GM21737 (cell line): Measurements from ENCODE around the gene SCLY.
A peak's percentile ranks its signal among the peaks of the same experiment; 100 is the strongest.

Source experiments
- ATAC-seq: cut with Tn5 transposase; IDR thresholded peaks from one replicate; pipeline ENCODE4 v1.9.1; 2021; ENCODE audit warnings: mild to moderate bottlenecking, moderate library complexity; ENCODE audit not compliant: unreplicated experiment

The SCLY gene

DNA sequence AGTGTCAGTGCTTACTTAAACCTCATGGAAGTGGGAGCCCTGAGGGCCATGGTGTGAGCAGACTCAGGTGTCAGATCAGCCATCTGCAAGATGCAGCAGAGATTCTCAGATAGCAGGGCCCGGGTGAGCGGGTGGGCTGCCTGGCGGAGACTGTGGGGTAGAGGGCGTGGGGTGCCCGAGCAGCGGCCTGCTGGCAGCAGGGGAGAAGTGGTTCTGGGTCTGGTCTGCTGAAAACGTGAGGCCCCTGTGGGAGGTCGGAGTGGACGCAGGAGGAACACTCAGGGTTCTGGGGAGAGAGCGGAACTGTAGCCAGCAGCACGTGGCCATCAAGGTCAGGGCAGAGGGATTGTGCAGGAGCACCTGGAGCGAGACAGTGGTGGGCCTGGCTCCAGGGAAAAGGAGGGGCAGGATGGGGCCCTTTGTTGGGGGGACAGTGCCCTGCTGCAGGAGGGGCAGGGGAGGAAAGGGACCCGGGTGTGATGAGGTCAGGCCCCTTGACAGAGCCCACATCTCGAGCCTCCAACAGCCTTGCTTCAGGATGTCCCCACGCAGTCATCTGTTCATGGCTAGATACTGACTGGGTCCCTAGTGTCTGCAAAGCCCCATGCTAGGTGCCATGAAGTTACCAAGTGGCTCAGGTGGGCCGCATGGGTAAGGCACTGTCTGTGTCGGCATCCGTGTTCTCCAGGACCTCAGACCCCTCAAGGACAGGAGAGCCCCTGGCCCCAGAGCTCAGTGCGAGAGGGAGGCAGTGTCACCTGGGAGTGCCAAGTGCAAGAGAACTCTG lies 36.6 kb downstream of the SCLY start:
- no peak for ATAC-seq

DNA sequence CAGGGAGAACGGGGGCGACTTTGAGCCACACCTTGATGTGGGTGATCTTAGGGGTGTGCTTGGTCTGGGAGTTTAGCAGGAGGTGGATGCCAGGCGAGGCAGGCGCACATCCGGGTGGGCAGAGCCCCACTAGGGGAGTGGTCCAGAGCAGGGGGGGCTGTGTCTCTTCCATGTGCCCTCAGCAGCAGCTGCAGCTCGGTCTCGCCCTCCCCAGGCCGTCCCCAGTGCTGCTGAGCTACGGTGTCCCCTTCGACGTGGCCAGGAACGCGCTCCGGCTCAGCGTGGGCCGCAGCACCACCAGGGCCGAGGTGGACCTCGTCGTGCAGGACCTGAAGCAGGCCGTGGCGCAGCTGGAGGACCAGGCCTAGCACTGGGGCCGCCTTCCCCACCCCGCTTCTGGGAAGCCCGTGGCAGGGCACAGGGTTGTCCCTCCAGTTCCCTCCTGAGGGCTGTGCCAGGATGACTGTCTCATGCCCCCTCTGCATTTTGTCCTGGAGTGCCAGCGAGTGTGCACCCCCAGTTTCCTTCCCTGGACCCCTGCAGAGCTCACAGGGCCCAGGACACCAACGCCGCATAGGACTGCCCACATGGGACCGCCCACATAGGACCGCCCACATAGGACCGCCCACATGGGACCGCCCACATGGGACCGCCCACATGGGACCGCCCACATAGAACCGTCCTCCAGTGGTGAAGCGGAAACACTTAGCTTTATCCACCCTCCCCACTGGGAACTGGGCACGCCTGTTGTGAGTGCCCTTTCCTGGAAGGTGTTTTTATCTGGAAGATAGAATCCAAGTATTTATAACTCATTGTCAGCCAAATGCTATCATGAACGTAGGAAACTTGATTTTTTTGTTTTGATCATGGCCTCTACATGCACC lies 37.4 kb downstream of the SCLY start:
- ATAC-seq = peak; percentile 78

DNA sequence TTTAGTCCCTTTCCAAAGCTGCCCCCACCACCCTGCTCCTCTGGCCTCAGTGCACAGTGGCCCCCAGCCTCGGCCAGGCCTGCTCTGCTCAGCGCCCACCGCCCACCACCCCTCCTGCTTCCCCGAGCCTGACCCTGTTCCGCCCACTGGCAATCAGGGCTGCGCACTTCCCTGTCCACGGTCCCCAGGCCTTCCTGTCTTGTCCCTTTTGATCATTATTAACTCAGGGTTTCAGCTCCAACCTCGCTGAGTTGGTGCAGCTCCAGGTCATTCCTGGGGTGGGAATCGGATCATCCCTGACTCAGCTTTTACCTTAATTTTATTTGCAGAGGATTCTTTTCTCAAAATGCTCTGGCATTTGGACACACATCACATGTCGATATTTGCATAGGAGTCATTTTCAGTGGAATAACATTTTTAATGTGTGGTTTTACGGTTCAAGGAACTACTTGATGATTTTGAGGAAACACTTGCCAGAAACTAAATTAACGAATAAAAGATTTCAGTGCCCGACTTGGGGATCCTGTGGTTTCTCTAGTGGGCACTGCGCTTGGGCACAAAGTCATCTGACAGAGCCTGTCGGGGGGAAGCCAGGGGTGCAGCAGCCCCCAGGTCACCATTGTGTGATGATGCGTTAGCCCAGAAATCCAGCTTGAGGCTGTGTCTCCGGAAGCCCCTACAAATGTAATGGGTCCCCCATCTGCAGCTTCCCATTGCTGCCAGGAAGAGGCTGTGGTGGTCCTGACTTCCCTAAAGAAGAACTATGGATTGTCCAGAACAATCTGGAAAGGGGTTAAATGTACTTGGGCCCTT lies 38.3 kb downstream of the SCLY start:
- ATAC-seq = peak; percentile 15

DNA sequence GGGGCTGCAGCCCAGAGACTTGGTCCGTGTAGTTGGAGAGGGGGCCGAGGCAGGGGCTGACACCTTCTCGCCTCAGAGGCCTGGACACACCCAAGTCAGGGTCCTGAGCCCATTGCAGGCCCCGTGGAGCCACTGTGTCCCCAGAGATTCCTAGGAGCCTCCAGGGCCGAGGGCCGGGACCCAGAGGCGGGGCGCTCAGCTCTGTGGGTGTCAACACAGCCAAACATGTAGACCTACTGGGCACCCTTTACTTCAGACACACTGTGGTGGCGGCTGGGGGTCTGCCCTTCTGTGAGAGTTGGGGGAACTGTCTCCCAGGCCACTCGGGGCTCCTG lies 38.9 kb downstream of the SCLY start:
- no peak for ATAC-seq

DNA sequence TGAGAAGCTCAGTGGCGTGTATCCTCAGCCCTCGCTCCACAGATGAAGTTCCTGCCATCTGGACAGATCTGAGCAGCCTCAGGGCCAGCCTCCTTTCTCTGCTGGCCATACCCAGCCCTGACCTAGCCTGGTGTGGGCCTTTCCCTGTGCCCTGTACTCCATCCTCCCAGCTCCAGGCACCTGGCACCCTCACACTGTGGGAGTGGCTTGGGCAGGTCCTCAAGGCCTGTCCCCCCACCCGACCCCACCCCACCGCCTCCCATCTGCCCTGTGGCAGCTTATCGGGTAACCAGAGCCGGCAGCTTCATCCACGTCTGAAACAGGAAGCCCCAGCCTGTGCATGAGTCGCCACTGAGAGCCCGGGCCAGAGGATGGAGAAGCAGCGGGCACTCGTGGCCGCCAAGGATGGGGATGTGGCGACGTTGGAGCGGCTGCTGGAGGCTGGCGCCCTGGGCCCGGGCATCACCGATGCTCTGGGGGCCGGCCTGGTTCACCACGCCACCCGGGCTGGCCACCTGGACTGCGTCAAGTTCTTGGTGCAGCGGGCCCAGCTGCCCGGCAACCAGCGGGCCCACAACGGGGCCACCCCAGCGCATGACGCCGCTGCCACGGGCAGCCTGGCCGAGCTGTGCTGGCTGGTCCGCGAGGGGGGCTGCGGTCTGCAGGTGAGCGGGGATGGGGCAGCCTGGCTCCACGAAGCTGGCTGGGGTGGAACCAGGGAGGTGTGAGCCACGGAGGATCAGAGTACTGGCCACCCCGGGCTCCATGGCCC lies 39.4 kb downstream of the SCLY start, which contains the start of gene ESPNL:
ESPNL (plus strand) TSS at position 292 of the 772 bp plus-strand sequence; CDS start at position 372, 80 bp downstream.
- no peak for ATAC-seq

DNA sequence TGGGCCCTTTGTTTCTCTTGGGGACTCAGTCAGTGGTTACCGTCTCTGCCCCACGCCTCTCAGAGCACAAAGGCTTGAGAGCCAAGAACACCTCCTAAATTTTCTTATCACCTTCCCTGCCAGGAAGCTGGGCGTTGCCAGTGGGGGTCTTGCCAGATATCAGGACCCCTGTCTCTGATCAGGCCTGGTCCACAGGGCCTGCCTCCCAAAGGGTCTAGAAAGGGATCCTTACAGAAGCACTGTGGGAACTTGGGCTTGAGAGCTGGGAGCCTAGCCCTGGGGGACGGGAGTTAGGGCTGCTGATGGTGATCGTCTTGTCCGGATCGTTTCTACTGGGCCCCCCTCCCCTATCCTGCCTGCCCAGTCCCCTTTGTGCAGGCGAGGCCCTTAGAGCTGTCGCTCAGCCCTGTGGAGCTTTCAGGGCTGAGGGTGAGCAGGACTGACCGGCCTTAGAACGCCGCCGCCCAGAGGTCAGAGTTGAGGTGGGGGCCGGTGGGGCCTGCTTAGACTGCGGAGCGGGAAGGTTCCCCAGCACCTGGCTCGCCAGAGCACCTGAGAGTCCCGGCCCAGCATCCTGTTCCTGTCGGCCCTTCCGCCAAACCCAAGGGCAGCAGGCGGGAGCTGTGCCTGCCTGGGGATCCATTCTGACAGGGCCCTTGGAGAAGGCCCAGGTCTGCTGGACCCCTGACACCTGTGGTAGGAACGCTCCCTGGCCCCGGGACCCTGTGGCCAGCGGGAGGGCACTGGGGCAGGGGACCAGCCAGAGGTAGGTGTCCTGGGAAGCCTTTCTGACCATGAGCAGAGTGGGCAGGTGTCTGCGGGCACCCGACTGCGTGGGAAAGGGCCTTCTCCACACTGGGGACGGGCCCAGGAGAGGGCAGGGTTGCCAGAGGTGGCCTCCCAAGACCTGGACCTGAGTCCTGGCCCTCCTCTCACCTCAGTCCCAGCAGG lies 40.3 kb downstream of the SCLY start:
- ATAC-seq = no peak

DNA sequence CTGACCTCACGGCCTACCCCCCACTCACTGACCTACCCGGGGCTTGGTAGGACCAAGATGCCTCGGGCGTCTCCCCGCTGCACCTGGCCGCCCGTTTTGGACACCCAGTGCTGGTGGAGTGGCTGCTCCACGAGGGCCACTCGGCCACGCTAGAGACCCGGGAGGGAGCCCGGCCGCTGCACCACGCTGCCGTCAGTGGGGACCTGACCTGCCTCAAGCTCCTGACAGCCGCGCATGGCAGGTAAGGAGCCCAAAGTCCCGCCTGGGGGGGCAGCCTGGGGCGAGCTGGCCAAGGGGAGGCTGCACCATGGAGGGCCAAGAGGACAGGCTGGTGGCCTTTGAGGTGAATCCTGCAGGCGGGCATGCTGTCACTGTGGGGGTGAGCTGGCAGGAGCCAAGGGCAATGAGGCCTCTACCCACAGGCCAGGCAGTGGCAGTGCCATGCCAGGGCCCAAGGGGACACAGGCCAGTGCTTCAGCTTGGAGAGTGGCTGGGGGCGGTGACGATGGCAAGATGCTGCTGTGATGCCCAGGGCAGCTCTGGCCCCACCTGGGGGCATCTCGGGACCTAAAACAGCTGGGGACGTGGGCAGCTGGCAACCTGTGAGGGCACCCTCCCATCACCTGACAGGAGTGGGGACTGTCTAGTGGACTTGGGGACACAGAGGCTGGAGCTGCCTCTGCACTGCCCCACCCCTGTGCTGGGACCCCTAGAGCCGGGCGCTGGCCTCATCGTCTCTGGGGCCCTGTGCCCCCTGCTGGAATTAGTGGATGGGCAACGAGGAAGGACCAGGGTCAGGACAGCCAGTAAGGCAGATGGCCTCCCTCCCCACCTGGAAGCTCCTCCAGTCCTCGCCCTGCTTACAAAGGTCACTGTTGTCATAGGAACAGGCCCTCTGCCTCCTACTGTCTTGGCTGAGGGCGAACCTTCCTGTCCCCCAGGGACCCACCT lies 41.4 kb downstream of the SCLY start:
- no peak for ATAC-seq

DNA sequence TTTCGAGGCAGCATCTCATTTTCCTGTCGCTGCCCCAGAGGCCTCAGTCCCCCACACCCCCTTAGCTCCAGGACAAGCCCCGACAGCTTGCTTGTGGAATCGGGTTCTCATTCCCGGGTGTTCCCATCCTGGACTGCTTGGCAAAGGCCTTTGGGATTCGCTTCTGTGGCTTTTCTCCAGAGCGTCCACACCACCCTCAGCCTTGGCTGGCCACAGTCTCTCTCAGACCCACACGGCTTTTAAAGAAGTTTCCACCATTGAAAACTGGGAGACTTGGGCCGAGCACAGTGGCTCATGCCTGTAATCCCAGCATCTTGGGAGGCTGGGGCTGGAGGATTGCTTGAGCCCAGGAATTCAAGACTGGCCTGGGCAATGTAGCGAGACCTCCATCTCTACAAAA lies 42.1 kb downstream of the SCLY start:
- ATAC-seq = no peak

DNA sequence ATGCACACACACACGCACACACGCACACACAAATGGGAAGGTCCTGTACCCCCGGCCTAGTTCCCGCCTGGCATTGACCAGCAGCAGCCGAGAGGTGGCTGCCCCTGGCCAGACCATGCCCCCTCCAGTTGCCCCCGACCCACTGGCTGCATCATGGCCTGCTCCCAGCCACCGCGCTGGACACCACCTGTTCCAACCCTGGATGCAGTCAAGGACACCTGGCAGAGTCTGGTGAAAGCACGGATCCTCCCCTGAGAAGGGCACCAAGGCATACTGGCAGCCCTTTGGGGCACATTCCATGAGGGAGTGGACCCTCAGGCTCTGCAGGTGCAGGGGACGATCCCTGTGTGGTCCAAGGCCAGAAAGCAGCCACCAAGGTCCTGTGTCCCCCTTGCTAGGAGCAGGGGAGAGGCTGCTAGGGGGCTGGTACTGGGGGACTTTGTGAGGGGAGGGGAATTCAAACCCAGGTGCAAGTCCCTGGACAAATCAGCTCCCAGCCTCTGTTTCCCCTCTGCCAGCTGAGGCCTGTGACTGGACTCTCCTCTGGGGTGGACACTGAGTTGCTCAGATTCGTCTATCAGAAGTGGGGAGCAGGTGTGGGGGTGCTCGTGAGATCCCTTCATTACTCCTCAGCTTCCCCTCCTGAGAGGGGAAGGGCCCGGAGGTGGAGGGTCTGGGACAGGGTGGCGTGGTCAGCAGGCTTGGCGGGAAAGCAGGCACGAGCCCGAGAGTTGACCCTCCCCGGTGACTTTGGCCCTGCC lies 42.8 kb downstream of the SCLY start:
- ATAC-seq = no peak

DNA sequence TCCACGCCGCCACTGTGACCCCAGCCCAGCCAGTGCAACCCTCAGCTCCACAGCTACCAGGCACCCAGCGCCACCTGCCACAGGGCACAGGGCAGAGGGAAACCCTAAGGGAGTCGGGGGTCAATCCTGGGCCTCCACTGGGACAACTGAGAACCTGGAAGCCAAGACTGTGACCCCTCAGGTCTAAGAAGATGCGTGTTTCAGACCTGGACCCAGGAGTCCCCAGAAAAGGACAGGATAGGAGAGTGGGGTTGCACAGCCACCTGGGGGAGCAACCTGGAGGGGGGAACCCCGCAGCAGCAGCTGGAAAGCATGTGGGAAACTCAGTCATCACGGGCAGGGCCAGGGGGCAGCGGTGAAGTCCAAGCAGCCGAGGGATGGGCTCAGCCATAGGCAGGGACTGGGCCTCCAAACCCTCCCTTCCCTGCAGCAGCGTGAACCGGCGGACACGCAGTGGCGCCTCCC lies 43.5 kb downstream of the SCLY start:
- ATAC-seq = no peak

DNA sequence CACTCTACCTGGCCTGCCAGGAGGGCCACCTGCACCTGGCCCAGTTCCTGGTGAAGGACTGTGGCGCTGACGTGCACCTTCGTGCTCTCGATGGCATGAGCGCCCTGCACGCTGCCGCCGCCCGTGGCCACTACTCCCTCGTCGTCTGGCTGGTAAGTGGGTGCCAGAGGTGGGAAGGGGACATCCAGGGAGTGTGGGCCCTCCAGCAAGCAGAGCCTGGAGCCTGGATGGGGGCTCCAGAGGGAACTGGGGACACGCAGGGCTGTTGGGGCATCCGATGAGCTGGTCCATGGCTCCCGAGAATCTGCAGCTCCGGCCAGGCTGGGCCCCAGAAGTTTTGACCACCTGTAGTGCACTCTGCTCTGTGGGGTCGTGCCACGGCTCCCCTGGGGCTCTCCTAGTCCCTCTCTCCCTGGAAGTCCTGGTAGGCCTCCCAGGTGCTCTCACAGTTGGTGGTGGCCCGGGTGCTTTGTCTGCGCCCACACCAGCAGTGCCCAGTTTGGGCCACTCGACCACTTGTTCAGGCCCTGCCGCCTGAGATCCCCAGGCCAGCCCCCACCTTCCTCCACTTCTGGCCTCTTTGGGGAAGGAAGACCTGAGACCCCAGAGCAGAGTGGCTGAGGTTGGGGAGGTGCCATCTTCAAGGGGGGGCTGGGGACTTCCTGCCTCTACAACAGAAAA lies 44.0 kb downstream of the SCLY start:
- ATAC-seq = no peak

DNA sequence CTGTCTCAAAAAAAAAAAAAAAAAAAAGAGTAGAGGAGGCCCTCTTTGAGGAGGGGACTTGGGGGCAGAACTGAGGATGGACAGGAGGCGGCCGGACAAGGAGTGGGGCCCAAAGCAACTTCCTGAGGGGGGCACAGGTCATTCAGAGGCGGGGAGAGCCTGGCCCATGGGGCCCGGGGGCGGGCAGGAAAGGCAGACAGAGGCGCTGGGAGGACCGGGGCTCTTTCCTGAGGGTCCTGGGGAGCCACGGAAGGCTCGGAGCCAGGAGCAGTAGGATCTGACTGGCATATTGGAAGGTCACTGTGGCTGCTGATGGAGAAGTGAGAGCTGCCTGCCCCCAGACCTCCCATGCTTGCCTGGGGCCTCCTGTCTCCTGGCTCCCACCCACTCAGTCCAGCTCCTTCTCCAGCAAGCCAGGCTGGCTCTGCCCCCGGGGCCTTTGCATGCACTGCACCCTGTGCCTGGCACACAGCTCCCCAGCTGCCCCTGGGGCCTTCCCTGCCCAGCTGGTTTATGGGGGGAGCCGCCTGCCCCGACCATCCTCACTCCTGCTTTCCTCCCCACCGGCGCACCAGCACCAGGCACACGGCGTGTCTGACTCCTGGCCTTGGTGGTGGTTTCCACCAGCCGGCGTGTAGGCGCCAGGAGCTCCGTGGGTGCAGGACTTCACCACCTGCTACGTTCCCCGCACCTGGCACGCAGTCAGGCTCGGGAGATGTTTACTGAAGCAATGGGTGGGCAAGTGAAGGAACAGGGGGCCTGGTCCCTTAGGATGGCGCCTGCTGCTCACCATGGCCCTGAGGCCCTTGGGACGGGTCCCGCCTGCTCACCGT lies 44.9 kb downstream of the SCLY start:
- no peak for ATAC-seq

DNA sequence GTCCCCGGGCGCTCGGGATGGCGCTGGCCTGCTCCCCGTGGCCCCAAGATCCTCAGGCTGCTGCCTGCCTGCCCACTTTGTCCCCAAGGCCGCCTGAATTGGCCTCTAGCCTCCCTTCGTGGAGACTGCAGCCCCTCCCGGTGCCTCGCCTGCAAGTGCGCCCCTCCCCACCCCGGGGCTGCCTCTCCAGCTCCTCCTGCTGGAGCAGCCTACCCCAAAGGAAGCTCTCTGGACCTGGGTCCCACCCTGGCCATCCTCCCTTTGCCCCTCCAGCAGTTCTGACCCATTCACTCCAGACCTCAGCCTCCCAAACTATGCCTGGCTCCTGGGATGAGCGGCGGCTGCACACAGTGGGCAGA lies 45.5 kb downstream of the SCLY start:
- no peak for ATAC-seq

DNA sequence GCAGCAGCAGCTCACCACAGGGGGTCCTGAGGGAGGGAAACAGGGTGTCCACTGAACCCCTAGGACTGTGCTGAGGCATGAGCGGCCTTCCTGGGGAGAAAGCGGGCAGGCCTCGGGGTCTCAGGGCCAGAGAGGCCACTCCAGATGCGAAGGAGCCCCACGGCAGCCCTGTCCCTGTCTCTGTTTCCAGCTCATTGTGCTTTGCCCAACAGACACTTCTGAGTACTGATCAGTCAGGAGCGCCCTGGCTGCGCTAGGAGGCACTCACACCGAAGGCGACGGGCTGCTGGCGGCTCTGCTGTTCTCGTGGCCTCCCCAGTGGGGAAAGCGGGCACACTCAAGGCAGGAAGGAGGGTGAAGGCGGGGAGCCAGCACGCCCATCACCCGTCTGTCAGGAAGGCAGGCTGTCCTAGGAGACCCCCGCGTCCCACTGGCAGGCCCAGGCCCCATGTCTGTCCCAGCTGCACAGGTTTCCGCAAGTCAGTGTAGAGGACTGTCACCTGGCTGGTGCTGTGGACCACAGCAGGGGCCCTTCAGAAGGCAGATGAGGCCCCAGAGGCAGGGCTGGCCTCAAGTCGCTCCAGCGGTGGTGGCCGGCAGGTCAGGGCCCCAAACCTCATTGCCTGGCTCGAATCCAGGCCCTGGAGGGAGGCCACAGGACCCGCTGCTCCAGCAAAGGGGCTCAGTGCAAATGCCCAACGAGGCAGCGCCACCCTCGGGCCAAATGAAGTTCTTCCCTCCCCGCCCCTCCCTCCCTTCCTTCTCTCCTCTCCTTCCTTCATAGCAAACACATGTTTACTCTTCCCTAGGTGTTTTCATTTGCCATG lies 46.1 kb downstream of the SCLY start:
- peak; percentile 4 for ATAC-seq
